ENCODE results near the gene FRMD4A.

- TF ChIP-seq EP300 (IDR thresholded peaks at IDR 0.05): no peak
- no peak for TF ChIP-seq CTCF (IDR thresholded peaks at IDR 0.05)
- TF ChIP-seq POLR2A (IDR thresholded peaks at IDR 0.05): no peak
- TF ChIP-seq POLR2AphosphoS5 (IDR thresholded peaks at IDR 0.05): no peak
These were observed 24.5 kb downstream of the FRMD4A start for GRCh38 chr10:14306190-14306589.
